ENCODE measurements around the gene SLC3A2.

DNA sequence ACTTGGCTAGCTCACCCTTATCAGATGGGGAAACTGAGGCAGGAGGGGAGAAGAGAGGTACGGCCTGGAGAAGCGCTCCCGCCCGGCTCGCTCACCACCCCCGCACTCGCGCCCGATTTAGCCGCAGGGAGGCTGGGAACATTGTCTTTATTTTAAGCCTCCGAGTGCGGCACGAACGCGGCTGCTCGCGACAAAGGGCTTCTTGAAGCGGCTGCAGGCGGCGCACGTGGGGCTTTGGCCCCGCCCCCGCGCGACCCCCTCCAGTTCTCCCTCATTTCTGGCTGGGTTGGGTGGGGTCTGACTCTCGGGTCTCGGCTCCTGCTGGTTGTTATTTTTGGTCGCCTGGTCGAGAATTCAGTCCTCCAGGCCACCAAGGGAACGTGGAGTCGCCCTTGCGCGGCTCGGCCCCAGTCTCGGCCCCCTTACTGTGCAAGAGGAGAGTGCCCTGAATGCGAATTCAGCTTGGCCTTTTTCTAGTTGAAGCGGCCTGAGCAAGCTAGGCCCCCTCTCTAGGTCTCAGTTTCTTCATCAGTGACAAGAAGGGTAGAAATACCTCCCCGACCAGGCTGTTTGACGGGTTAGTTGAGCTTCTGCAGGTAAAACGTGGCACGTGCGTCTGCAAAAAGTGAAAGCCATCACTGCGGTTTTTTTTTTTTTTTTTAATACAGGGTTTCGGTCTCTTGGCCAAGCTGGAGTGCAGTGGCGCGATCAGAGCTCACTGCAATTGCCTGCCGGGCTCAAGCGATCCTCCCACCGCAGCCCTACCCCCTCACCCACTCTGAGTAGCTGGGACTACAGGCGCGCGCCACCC lies 43.1 kb downstream of the SLC3A2 start:
- TF ChIP-seq POLR2AphosphoS5 (IDR thresholded peaks at IDR 0.05; ENCODE audit: low read depth, low read length): no peak
- TF ChIP-seq REST (IDR thresholded peaks at IDR 0.05; ENCODE audit: insufficient read depth in 1 of 2, low read depth in 2 of 2, low read length in 2 of 2): no peak
- TF ChIP-seq TAF1 (IDR thresholded peaks at IDR 0.05; ENCODE audit: borderline replicate concordance, insufficient read depth, low read length): no peak
